ENCODE measurements around the gene UST. TPM values are rescaled to one million over a fixed set of nuclear protein-coding genes. Genes with fewer than 3 reads are reported as not detected.
A peak's percentile ranks its signal among the peaks of the same experiment; 100 is the strongest.
"Not testable (repeated sequence)": the region's sequence is repeated elsewhere in the genome, so short reads cannot be mapped to it uniquely, and the experiment has no call there.

Gene UST
- total RNA-seq, 1 donor from 2014 or later = 23.2 TPM

DNA sequence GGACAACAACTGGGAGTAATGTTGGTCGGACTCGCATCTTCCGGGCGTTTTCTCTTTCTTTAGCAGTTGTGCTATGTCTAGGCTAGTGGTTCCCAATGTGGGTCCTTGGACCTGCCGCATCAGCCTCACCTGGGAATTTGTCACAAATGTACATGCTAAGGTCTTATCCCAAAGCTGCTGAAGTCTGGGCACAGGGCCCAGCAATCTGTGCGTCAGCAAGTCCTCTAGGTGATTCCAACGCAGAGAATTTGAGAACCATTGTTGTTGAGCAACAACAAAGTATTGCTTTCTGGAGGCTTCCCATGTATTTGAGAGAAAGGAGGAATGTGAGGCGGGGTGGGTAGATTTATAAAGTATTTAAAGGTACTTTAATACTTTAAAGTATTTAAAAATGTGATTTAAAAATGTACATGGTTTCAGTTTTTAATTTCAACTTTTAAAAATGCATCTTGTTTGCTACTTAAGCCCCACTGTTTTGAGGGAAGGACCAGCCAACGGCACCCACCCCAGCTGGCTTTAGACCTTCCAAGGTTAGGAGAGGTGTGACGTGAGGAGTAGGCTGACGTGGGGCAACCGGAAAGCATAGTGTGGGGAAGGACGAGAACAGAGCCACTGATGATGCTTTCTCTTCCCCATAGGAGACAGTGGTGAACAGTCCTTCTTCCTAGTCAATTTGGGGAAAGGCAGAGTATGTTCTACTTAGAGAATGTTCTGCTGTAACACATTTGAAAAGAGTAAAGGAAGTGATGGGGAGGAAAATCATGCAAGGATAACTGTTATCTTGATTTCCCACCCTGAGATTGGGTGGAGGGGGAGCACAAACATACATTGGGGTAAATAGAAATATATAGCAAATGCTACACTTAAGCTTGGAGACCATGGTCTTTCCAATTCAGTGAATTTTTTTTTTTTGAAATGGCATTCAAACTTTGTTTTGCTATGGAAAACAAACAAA, 4.3 kb downstream of the UST start:
- Mint-ChIP-seq H3K9me3 (ENCODE audit: unreplicated experiment) (no peaks in the 10 kb centered on the region), H3K36me3 (ENCODE audit: low read depth, unreplicated experiment) (peaks cover 9% of the 10 kb centered on the region), H3K27ac (ENCODE audit: unreplicated experiment) (no peak overlapping the region), H3K27me3 (ENCODE audit: unreplicated experiment) (peaks cover 1% of the 10 kb centered on the region), H3K4me1 (ENCODE audit: unreplicated experiment) (peaks cover 18% of the 10 kb centered on the region), H3K4me3 (ENCODE audit: unreplicated experiment) (no peak overlapping the region)
- no peak for DNase-seq (ENCODE audit: low spot score)
- TF ChIP-seq, protein P1, sequence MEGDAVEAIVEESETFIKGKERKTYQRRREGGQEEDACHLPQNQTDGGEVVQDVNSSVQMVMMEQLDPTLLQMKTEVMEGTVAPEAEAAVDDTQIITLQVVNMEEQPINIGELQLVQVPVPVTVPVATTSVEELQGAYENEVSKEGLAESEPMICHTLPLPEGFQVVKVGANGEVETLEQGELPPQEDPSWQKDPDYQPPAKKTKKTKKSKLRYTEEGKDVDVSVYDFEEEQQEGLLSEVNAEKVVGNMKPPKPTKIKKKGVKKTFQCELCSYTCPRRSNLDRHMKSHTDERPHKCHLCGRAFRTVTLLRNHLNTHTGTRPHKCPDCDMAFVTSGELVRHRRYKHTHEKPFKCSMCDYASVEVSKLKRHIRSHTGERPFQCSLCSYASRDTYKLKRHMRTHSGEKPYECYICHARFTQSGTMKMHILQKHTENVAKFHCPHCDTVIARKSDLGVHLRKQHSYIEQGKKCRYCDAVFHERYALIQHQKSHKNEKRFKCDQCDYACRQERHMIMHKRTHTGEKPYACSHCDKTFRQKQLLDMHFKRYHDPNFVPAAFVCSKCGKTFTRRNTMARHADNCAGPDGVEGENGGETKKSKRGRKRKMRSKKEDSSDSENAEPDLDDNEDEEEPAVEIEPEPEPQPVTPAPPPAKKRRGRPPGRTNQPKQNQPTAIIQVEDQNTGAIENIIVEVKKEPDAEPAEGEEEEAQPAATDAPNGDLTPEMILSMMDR (IDR thresholded peaks at IDR 0.05; ENCODE audit: unreplicated experiment) = no peak

- TF ChIP-seq, protein P1 (IDR thresholded peaks at IDR 0.05; ENCODE audit: unreplicated experiment) = no peak
- no peak overlapping the region for H3K4me3 Mint-ChIP-seq (ENCODE audit: unreplicated experiment)
- DNase-seq (ENCODE audit: low spot score) = no peak
- H3K9me3 Mint-ChIP-seq (ENCODE audit: unreplicated experiment) = no peaks in the 10 kb centered on the region
- H3K27ac Mint-ChIP-seq (ENCODE audit: unreplicated experiment) = no peak overlapping the region
- H3K4me1 Mint-ChIP-seq (ENCODE audit: unreplicated experiment) = peaks cover 19% of the 10 kb centered on the region
- peaks cover 1% of the 10 kb centered on the region for H3K27me3 Mint-ChIP-seq (ENCODE audit: unreplicated experiment)
- H3K36me3 Mint-ChIP-seq (ENCODE audit: low read depth, unreplicated experiment) = peaks cover 6% of the 10 kb centered on the region
Observed at GRCh38 chr6:148751793-148752170, 5.0 kb downstream of the UST start.

DNA sequence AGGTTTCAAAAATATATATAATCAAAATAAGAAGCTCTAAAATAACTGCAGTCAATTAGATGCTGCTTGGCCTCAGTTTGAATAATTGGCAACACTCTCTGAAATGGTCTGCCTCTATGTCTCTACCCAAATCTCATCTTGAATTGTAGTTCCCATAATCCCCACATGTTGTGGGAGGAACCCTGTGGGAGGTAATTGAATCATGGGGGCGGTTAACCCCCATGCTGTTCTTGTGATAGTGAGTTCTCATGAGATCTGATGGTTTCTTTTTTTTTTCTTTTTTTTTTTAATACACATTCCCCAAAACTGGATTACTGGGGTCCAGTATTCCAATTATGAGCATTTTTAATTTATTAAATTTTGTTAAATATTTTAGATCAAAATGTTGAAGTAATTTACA, 8.5 kb downstream of the UST start:
- not testable (repeated sequence) for H3K9me3 Mint-ChIP-seq (ENCODE audit: unreplicated experiment); DNase-seq (ENCODE audit: low spot score); H3K27me3 Mint-ChIP-seq (ENCODE audit: unreplicated experiment); H3K27ac Mint-ChIP-seq (ENCODE audit: unreplicated experiment); H3K36me3 Mint-ChIP-seq (ENCODE audit: low read depth, unreplicated experiment); H3K4me3 Mint-ChIP-seq (ENCODE audit: unreplicated experiment)
- H3K4me1 Mint-ChIP-seq (ENCODE audit: unreplicated experiment) = peaks cover 31% of the 10 kb centered on the region

- H3K9me3 Mint-ChIP-seq (ENCODE audit: unreplicated experiment) = no peaks in the 10 kb centered on the region
- TF ChIP-seq, protein P1 (IDR thresholded peaks at IDR 0.05; ENCODE audit: unreplicated experiment) = no peak
- DNase-seq (ENCODE audit: low spot score) = no peak
- H3K27me3 Mint-ChIP-seq (ENCODE audit: unreplicated experiment) = peaks cover 2% of the 10 kb centered on the region
- peak overlapping the region; percentile 27 for H3K27ac Mint-ChIP-seq (ENCODE audit: unreplicated experiment)
- H3K36me3 Mint-ChIP-seq (ENCODE audit: low read depth, unreplicated experiment) = no peaks in the 10 kb centered on the region
- H3K4me1 Mint-ChIP-seq (ENCODE audit: unreplicated experiment) = peaks cover 57% of the 10 kb centered on the region
- H3K4me3 Mint-ChIP-seq (ENCODE audit: unreplicated experiment) = no peak overlapping the region
Observed at GRCh38 chr6:148757944-148758480, 11.2 kb downstream of the UST start.

DNA sequence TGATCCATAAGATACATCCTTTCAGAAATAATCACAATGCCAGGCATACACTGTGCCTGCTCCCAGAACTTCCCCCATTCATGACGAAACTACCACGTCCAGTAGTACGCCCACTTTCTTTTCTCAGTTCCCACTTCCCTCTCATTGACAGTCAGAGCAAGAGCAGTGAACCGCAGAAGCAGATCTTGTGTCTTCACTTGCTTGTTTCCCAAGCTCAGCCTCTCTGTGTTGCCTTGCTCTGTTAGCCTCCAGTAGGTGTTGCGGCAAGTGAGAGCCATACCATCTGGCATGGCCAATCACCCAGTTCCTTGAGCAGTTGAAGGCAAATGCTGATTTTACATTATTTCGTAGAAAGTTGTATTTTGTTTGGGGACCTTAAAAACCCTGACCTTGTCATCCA, 11.7 kb downstream of the UST start:
- no peak overlapping the region for H3K4me3 Mint-ChIP-seq (ENCODE audit: unreplicated experiment)
- H3K9me3 Mint-ChIP-seq (ENCODE audit: unreplicated experiment) = no peaks in the 10 kb centered on the region
- peaks cover 59% of the 10 kb centered on the region for H3K4me1 Mint-ChIP-seq (ENCODE audit: unreplicated experiment)
- H3K36me3 Mint-ChIP-seq (ENCODE audit: low read depth, unreplicated experiment) = no peaks in the 10 kb centered on the region
- peak overlapping the region; percentile 27 for H3K27ac Mint-ChIP-seq (ENCODE audit: unreplicated experiment)
- no peak for DNase-seq (ENCODE audit: low spot score)
- TF ChIP-seq, protein P1 (IDR thresholded peaks at IDR 0.05; ENCODE audit: unreplicated experiment) = no peak
- H3K27me3 Mint-ChIP-seq (ENCODE audit: unreplicated experiment) = peaks cover 4% of the 10 kb centered on the region
